GM18511 (cell line): ENCODE measurements around the gene CCDC57.

Experiments used
- ATAC-seq: cut with Tn5 transposase; IDR thresholded peaks from one replicate; pipeline ENCODE4 v1.9.1; 2021; ENCODE audit warnings: mild to moderate bottlenecking, moderate library complexity; ENCODE audit not compliant: unreplicated experiment

CCDC57 gene

GRCh38 chr17:82085931-82086764 lies 126.5 kb downstream of the CCDC57 start:
- ATAC-seq, result no peak

- no peak for ATAC-seq
These were observed 127.4 kb downstream of the CCDC57 start for GRCh38 chr17:82085031-82085861.

GRCh38 chr17:82084373-82085030 lies 128.1 kb downstream of the CCDC57 start:
- ATAC-seq, result no peak

GRCh38 chr17:82083533-82084359 lies 128.9 kb downstream of the CCDC57 start:
- ATAC-seq, result no peak

- no peak for ATAC-seq
These were observed 129.6 kb downstream of the CCDC57 start for GRCh38 chr17:82083009-82083408.

- ATAC-seq, result no peak
These were observed 130.2 kb downstream of the CCDC57 start for GRCh38 chr17:82082456-82082855.

GRCh38 chr17:82081966-82082365 lies 130.7 kb downstream of the CCDC57 start:
- ATAC-seq, result no peak

GRCh38 chr17:82081546-82081945 lies 131.1 kb downstream of the CCDC57 start:
- no peak for ATAC-seq

GRCh38 chr17:82080789-82081464 lies 131.7 kb downstream of the CCDC57 start:
- ATAC-seq, result no peak

GRCh38 chr17:82080048-82080788 lies 132.4 kb downstream of the CCDC57 start:
- no peak for ATAC-seq

GRCh38 chr17:82079001-82079677 lies 133.5 kb downstream of the CCDC57 start:
- no peak for ATAC-seq

- no peak for ATAC-seq
These were observed 134.2 kb downstream of the CCDC57 start for GRCh38 chr17:82078433-82078832.

- ATAC-seq, result no peak
These were observed 134.9 kb downstream of the CCDC57 start for GRCh38 chr17:82077617-82078358.

GRCh38 chr17:82076785-82077591 lies 135.7 kb downstream of the CCDC57 start:
- no peak for ATAC-seq

- no peak for ATAC-seq
These were observed 136.4 kb downstream of the CCDC57 start for GRCh38 chr17:82076018-82076784.

- no peak for ATAC-seq
These were observed 139.2 kb downstream of the CCDC57 start for GRCh38 chr17:82073446-82073845.
